Stimulated activated naive CD4-positive, alpha-beta T cell treated with Interleukin-2 at 50 U/mL for 16 hours (primary cell): ENCODE results near the gene CASP2.

Experiments used
- DNase-seq: peaks from one replicate; lab custom pipeline; 2025; lab: John Stamatoyannopoulos, UW

Gene CASP2

GRCh38 chr7:143287935-143288826 lies at the start of gene CASP2:
CASP2 (plus strand) TSS chr7:143288351; CDS start chr7:143288456, 105 bp downstream.
- peak; percentile 99 for DNase-seq

- no peak for DNase-seq
These were observed 48.3 kb upstream of the CASP2 start for GRCh38 chr7:143239813-143240212.

- DNase-seq, result peak; percentile 59
These were observed 47.6 kb upstream of the CASP2 start for GRCh38 chr7:143240291-143241168.

DNA sequence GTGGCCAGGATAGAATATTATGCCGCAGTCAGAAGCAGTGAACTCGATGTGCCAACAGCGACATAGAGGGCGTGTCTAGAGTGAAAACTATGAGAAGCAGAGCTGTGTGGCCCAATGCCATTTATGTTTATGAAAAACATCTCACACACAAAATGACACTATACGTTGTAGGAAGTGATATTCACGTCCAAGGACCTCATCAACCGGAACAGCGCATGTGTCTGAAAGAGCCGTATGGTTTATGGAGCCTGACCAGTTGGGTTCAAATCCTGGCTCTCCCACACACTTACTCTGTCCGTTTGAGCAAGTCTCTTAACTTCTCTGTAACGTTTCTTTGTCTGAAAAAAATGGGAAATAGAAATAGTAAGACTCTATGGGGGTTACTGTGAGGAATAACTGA lies 45.8 kb upstream of the CASP2 start:
- no peak for DNase-seq

- no peak for DNase-seq
These were observed 45.0 kb upstream of the CASP2 start for GRCh38 chr7:143243111-143243510.

DNA sequence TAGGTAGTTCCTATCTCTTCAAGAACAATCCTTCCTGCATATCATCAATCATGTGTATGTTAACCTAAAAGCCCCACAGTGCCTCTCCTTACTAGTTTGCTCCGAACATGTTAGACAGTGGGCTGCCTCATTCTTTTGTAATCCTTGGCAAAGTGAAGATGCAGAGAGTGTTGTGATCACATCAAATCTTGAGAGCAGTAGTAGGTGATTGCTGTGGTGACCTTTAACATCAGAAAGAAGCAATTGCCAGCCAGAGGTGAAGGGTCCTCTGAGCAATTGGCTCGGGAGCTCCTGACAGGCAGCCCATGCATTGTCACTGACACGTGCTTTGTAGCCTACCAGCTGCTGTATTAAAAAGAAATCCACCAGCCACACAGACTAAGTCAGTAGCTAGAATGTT lies 44.5 kb upstream of the CASP2 start:
- DNase-seq, result no peak

GRCh38 chr7:143244321-143244720 lies 43.8 kb upstream of the CASP2 start:
- no peak for DNase-seq

DNA sequence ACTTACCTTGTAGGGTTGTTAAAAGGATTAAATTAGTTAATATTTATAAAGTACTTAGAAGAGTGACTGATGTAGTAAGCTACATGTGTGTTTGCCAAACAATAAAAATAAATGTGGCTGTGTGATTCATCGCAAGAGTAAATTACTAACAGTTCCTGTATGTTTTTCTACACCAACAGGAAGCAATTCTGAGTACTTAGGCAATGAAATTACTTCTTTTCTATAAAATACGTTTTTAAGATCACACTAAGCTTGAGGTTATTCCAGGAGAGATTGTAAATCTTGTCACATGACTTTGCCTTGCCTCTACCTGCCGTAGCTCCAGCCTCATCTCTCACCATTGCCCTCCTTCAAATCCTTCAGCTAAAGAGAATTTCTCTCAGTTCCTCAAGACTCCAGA lies 43.0 kb upstream of the CASP2 start:
- DNase-seq, result no peak

- no peak for DNase-seq
These were observed 40.8 kb upstream of the CASP2 start for GRCh38 chr7:143247372-143247771.

DNA sequence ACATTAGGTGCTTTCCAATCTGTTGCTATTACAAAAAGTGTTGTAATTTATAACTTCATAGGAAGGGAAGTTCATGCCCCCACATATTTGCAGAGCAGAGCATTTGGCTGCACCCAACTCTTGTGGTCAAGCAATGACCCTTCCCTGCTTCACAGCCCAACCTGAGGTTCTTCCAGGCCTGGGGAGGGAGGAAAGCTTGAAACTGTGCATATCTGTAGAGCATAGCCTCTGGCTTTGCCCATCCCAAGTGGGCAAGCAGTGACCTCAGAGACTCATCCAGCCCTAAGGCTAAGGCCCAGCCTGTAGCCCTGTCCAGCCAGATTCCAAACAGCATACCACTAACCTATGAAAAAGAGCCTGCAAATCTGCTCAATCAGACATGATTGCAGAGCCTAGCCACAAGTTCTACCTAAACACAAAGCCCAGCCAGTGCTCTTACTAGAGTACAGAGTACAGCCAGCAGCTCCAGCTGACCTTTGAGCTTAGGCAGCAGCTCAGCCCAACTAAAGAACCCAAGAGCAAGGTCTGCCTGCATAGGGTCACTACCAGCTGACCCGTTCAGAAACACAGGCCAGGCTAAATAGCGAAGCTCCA lies 39.3 kb upstream of the CASP2 start:
- DNase-seq, result no peak

DNA sequence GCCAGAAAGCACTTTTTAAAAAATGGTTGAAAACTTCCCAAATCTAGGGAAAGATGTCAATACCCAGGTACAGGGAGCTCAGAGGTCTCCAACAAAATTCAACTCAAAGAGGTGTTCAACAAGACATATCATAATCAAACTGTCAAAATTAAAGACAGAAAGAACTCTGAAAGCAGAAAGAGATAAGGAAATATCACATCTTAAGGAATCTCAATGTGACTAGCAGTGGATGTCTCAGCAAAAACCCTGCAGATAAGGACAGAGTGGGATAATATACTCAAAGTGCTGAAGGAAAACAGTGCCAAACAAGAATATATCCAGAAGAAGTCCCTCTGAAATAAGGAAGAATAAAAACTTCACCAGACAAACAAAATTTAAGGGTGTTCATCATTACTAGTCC lies 38.0 kb upstream of the CASP2 start:
- DNase-seq, result no peak

DNA sequence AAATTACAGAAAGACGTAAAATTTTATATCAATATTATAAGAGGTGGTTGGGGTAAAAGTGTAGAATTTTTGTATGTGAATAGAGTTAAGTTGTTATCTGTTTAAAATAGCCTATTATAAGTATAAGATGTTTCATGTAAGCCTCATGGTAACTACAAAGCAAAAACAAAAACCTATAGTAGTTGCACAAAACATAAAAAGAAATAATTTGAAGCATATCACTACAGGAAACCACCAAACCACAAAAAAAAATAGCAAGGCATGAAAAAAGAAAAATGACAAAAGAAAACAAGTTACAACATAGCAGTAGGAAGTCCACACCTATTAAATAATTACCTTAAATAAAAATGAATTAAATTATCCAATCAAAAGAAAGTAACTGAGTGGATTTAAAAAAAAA lies 37.3 kb upstream of the CASP2 start:
- no peak for DNase-seq

DNA sequence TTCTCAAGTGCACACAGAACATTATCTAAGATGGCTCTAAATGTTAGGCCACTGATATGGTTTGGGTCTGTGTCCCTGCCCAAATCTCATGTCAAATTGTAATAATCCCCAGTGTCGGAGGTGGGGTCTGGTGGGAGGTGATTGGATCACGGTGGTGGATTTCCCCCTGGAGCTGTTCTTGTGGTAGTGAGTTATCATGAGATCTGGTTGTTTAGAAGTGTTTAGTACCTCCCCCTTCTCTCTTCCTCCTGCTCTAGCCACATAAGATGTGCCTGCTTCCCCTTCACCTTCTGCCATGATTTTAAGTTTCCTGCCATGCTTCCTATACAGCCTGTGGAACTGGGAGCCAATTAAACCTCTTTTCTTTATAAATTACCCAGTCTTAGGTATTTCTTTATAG lies 36.1 kb upstream of the CASP2 start:
- DNase-seq, result no peak

GRCh38 chr7:143255564-143255963 lies 32.6 kb upstream of the CASP2 start:
- DNase-seq, result no peak

GRCh38 chr7:143256325-143256724 lies 31.8 kb upstream of the CASP2 start:
- no peak for DNase-seq

DNA sequence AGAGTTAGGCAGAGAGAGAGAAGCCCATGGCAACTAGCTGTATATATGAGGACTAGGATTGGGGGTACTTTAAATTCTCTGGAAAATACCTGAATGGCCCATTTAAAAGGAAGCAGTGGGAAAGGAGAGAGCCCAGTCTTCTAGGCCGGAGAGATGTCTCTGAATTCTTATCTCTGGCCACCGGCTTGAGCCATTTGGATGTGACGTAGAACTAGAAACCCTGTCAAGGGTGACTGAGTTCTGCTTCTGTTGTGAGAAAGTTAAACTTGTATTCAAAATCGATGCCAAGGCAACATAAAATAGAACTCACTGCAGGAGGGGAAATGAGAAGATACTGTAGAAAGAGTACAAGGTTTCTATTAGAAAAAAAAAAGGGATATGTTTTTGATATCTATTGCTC lies 31.2 kb upstream of the CASP2 start:
- no peak for DNase-seq

DNA sequence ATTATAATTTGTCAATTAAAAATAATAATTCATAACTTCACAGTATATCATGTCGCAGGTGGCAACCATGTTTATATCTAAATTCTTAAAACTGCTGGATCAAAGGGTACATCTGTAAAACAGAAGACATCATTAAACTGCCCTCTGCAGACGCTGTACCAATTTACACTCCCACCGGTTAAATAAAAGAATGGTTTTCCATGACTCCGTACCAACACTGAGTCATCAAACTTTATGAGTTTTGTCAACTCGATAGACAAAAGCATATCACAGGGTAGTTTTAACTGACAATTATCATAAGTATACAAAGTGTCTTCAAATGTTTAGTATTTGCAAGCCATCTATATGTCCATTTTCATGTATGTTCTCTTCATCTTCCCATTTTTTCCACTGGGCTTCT lies 30.6 kb upstream of the CASP2 start:
- DNase-seq, result no peak

- no peak for DNase-seq
These were observed 29.3 kb upstream of the CASP2 start for GRCh38 chr7:143258831-143259230.

DNA sequence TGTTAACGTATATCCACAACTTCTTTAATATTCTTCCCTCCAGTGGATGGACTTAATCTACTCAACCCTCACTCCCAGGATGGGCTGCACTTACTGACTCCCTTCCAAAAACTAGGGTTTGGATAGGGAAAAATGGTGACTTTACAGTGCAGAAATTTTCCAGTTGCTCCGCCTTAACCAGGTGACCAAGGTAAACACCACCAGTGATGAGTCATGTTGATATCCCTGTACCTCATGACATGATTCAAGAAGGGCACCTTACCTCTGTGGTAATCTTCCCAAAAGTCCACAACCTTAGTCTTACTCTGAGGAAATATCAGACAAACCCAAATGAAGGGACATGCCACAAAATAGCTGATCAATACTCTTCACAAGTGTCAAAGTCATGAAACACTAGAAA lies 28.4 kb upstream of the CASP2 start:
- no peak for DNase-seq

DNA sequence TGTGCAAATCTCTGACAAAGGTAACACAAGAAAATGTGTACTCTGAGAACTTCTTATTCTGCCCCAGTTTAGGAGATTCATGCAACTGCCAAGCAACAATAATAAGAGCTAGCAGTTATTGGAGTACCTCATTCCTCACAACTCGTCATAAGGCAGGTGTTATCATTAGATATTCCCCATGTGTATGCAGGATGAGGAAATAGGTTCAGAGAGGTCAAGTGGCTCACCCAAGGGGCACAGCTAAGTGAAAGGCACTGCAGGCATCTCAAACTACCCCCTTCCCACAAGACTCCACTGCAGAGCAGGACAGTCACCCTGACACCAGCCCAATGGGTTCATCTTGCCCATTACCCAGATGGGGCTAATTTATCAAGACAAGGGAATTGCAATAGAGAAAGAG lies 26.2 kb upstream of the CASP2 start:
- no peak for DNase-seq

DNA sequence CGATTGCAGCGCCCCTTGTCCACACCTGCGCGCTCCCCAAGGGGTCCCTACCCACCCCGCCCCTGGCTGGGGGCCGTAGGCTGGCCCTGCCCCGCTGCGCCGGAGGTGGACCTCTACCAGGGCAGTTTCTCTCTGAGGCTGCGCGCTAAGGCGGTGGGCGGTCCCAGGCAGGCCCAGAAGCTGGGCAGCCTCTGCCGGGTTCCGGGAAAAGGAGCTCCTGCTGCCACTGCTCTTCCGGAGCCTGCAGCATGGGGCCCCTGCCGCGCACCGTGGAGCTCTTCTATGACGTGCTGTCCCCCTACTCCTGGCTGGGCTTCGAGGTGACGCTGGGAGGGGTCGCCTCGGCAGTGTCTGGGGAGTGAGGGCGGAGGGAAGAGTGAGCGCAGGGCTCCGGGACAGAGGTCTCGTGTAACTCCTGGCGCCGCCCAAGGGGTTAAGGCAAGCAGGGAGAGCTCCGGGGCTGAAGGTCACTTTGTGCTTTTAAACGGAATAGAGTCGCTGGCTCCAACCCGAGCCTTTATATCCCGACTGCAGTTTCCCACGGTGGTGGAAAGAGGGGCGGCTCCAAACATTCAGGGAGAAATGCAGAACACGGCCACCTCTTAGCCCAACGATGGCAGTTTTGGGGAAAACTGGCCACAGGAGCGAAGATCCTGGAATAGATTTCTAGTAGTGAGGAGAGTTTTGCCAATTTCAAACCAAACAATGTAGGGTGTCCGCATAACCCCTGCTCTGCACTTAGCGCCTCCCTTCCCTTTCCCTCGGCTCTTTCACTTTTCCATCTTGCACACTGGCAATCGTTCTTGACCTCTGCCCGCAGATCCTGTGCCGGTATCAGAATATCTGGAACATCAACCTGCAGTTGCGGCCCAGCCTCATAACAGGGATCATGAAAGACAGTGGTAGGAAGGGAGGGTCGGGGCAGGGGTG lies 24.6 kb upstream of the CASP2 start, which contains the start of gene GSTK1:
Gene GSTK1, plus strand, starts transcription at position 176 of the 930 bp plus-strand sequence. Its CDS starts 73 bp downstream, at position 249.
- peak; percentile 83 for DNase-seq
